Common myeloid progenitor, CD34-positive (primary cell): Measurements from ENCODE around the gene LSM7.
A peak's percentile ranks its signal among the peaks of the same experiment; 100 is the strongest.

Experiments
- CTCF ChIA-PET: fragments of 350-600 bp; sonication (Branson Sonifier 250); formaldehyde crosslinking; loops from one replicate; lab custom pipeline; 2021; ENCODE audit warnings: antibody characterized with exemption; lab: Charles Lee
- POLR2A ChIA-PET: fragments of 350-600 bp; sonication (Branson Sonifier 250); formaldehyde crosslinking; loops from one replicate; lab custom pipeline; 2021; ENCODE audit warnings: antibody characterized with exemption; lab: Charles Lee
- DNase-seq, 3 donors: peaks; one replicate each; pipeline versions ENCODE4 v3.0.0 to v3.0.0-alpha.2; 2013
- H3K27ac ChIP-seq, 2 experiments: 1 replicate in 1 of 2; 2 replicates in 1 of 2; pipeline ENCODE4 v1.7.0; 2013; ENCODE audit warnings: inconsistent platforms in 2 of 2, low read length in 2 of 2, mild to moderate bottlenecking in 2 of 2, low read depth in 1 of 2, moderate library complexity in 1 of 2; ENCODE audit not compliant: severe bottlenecking in 2 of 2, insufficient read depth in 1 of 2, poor library complexity in 1 of 2
- H3K27me3 ChIP-seq, 5 experiments: replicated peaks in 2 of 5; 1 replicate in 3 of 5; 2 replicates in 2 of 5; pipeline versions ENCODE4 v1.6.1 to v1.7.0; 2013; ENCODE audit warnings: low read length in 4 of 5, mild to moderate bottlenecking in 2 of 5, moderate library complexity in 2 of 5, inconsistent platforms in 1 of 5; ENCODE audit not compliant: insufficient read depth in 5 of 5, control insufficient read depth in 4 of 5
- H3K36me3 ChIP-seq, 4 experiments: 1 replicate in 2 of 4; 2 replicates in 2 of 4; pipeline versions ENCODE4 v1.6.1 to v1.7.0; 2013; ENCODE audit warnings: low read length in 3 of 4, control low read depth in 1 of 4, mild to moderate bottlenecking in 1 of 4; ENCODE audit not compliant: control insufficient read depth in 4 of 4, insufficient read depth in 4 of 4
- H3K4me1 ChIP-seq, 4 experiments: 1 replicate in 3 of 4; 2 replicates in 1 of 4; pipeline versions ENCODE4 v1.6.1 to v1.7.1; 2013; ENCODE audit warnings: low read length in 3 of 4, mild to moderate bottlenecking in 3 of 4, control low read depth in 1 of 4, inconsistent platforms in 1 of 4, moderate library complexity in 1 of 4; ENCODE audit not compliant: control insufficient read depth in 4 of 4, insufficient read depth in 4 of 4; ENCODE audit errors: control extremely low read depth in 1 of 4
- H3K4me3 ChIP-seq, 7 experiments: 1 replicate in 4 of 7; 2 replicates in 3 of 7; pipeline versions ENCODE4 v1.5.1 to v1.7.0; 2013; ENCODE audit warnings: mild to moderate bottlenecking in 7 of 7, low read length in 6 of 7, moderate library complexity in 6 of 7, inconsistent platforms in 2 of 7, low read depth in 2 of 7, control low read depth in 1 of 7; ENCODE audit not compliant: insufficient read depth in 4 of 7, control insufficient read depth in 1 of 7; ENCODE audit errors: extremely low read depth in 1 of 7
- H3K9me3 ChIP-seq, 5 experiments: 1 replicate in 4 of 5; 2 replicates in 1 of 5; pipeline versions ENCODE4 v1.6.1 to v1.7.1; 2013; ENCODE audit warnings: low read length in 4 of 5, mild to moderate bottlenecking in 2 of 5, inconsistent platforms in 1 of 5, low read depth in 1 of 5, moderate library complexity in 1 of 5; ENCODE audit not compliant: control insufficient read depth in 4 of 5, insufficient read depth in 2 of 5; ENCODE audit errors: control extremely low read depth in 1 of 5
- WGBS: methylation state at CpG from one replicate; pipeline ENCODE4 v1.1.5; 2013; ENCODE audit not compliant: insufficient coverage; 5-methylcytosine and 5-hydroxymethylcytosine counted together

LSM7 gene

GRCh38 chr19:2333027-2333806, 4.8 kb upstream of the LSM7 start:
- peak in 1 of 3 donors; percentile 54 for DNase-seq
- Histone ChIP-seq H3K4me1 (peaks cover 0 to 70% (median 54%) of the 10 kb centered on the region in 4 experiments), H3K4me3 (peak overlapping the region in 5 of 7 experiments; percentile 5 to 66 (median 43)), H3K9me3 (no peaks in the 10 kb centered on the region), H3K27me3 (no peaks in the 10 kb centered on the region), H3K36me3 (peaks cover 2 to 24% (median 13%) of the 10 kb centered on the region in 4 experiments), H3K27ac (peak overlapping the region; percentile 81 to 96)
- ChIA-PET CTCF (interaction anchor here (0.9 to 2.2 kb wide), 9 partner anchors 8 to 124 kb away, joined by 3 to 10 read pairs (median 5); partner anchors contain the start of gene LMNB2), POLR2A (interaction anchor here (0.5 to 2.4 kb wide), 11 partner anchors 8 to 799 kb away, joined by 3 to 13 read pairs (median 4); no protein-coding TSS in a partner anchor)
- 13% methylated on average over 24 of the region's 27 CpGs for WGBS

GRCh38 chr19:2332341-2333026, 4.1 kb upstream of the LSM7 start:
- peak; percentile 84 to 95 (median 94) for DNase-seq
- POLR2A ChIA-PET: interaction anchor here (0.5 to 2.4 kb wide), 13 partner anchors 7 to 800 kb away, joined by 3 to 13 read pairs (median 4); no protein-coding TSS in a partner anchor

GRCh38 chr19:2331601-2332246, 3.3 kb upstream of the LSM7 start:
- H3K4me1 ChIP-seq: peaks cover 2 to 78% (median 65%) of the 10 kb centered on the region in 4 experiments

More at GRCh38 chr19:2332341-2333026, 4.1 kb upstream of the LSM7 start:
- no peaks in the 10 kb centered on the region for H3K9me3 ChIP-seq
- peaks cover 2 to 18% (median 10%) of the 10 kb centered on the region in 4 experiments for H3K36me3 ChIP-seq
- 14% methylated on average over 12 of the region's 17 CpGs for WGBS
- no peaks in the 10 kb centered on the region for H3K27me3 ChIP-seq
- H3K4me1 ChIP-seq: peaks cover 2 to 73% (median 58%) of the 10 kb centered on the region in 4 experiments
- peak overlapping the region; percentile 81 to 96 for H3K27ac ChIP-seq
- H3K4me3 ChIP-seq: peak overlapping the region in 3 of 7 experiments; percentile 26 to 59 (median 44)
- CTCF ChIA-PET: interaction anchor here (0.9 to 2.2 kb wide), 10 partner anchors 7 to 125 kb away, joined by 3 to 10 read pairs (median 5); partner anchors contain the start of gene LMNB2

GRCh38 chr19:2330632-2331284, 2.4 kb upstream of the LSM7 start:
- no peaks in the 10 kb centered on the region for H3K9me3 ChIP-seq
- H3K27ac ChIP-seq: peak overlapping the region; percentile 81 to 96
- DNase-seq: no peak
- WGBS: 79% methylated on average over 19 of the region's 20 CpGs
- POLR2A ChIA-PET: interaction anchor here (0.9 to 1.3 kb wide), 2 partner anchors 30 to 44 kb away, joined by 4 read pairs; no protein-coding TSS in a partner anchor
- CTCF ChIA-PET: interaction anchor here (1.0 to 2.0 kb wide), 3 partner anchors 9 to 63 kb away, joined by 3 to 8 read pairs (median 5); no protein-coding TSS in a partner anchor
- peaks cover 2 to 78% (median 73%) of the 10 kb centered on the region in 4 experiments for H3K4me1 ChIP-seq
- peak overlapping the region in 3 of 7 experiments; percentile 7 to 36 (median 13) for H3K4me3 ChIP-seq
- H3K27me3 ChIP-seq: no peaks in the 10 kb centered on the region
- peaks cover 0 to 19% (median 2%) of the 10 kb centered on the region in 4 experiments for H3K36me3 ChIP-seq

More at GRCh38 chr19:2331601-2332246, 3.3 kb upstream of the LSM7 start:
- ChIA-PET POLR2A (interaction anchor here (0.8 to 1.6 kb wide), 9 partner anchors 20 to 294 kb away, joined by 3 to 5 read pairs (median 4); no protein-coding TSS in a partner anchor), CTCF (interaction anchor here (0.9 to 2.0 kb wide), 6 partner anchors 10 to 125 kb away, joined by 3 to 8 read pairs (median 4); partner anchors contain the start of gene LMNB2)
- no peak for DNase-seq
- 63% methylated on average over 7 of the region's 12 CpGs for whole genome bisulfite sequencing
- peak overlapping the region; percentile 81 to 96 for H3K27ac ChIP-seq
- no peaks in the 10 kb centered on the region for H3K27me3 ChIP-seq
- H3K4me3 ChIP-seq: peak overlapping the region in 2 of 7 experiments; percentile 11 to 59
- no peaks in the 10 kb centered on the region for H3K9me3 ChIP-seq
- H3K36me3 ChIP-seq: peaks cover 2 to 14% (median 8%) of the 10 kb centered on the region in 4 experiments

- Histone ChIP-seq H3K27me3 (no peaks in the 10 kb centered on the region), H3K9me3 (no peaks in the 10 kb centered on the region), H3K4me1 (peaks cover 2 to 84% (median 78%) of the 10 kb centered on the region in 4 experiments), H3K36me3 (peaks cover 0 to 24% (median 2%) of the 10 kb centered on the region in 4 experiments), H3K4me3 (peak overlapping the region in 1 of 7 experiments; percentile 36), H3K27ac (peak overlapping the region; percentile 81 to 96)
- no peak for DNase-seq
- ChIA-PET CTCF (interaction anchor here (1.9 kb wide), 1 partner anchor 63 kb away, joined by 5 read pairs; no protein-coding TSS in a partner anchor), POLR2A (interaction anchor here (0.6 to 1.3 kb wide), 2 partner anchors 12 to 43 kb away, joined by 4 to 8 read pairs; no protein-coding TSS in a partner anchor)
- WGBS: 92% methylated on average over 8 of the region's 10 CpGs
Observed at GRCh38 chr19:2330255-2330631, 1.9 kb upstream of the LSM7 start.
